NCI-H510A treated with DMSO at 0.1 percent for 48 hours (cell line): ENCODE measurements around the gene MT1B.
"Not testable (repeated sequence)": the region's sequence is repeated elsewhere in the genome, so short reads cannot be mapped to it uniquely, and the experiment has no call there.

ENCODE experiments used
- DNase-seq: peaks from one replicate; lab custom pipeline; 2025; lab: John Stamatoyannopoulos, UW

The MT1B gene

GRCh38 chr16:56620339-56620897 is 31.3 kb upstream of the MT1B start:
- no peak for DNase-seq

GRCh38 chr16:56621665-56622445 is 29.8 kb upstream of the MT1B start:
- DNase-seq: not testable (repeated sequence)

- not testable (repeated sequence) for DNase-seq
These were observed 28.5 kb upstream of the MT1B start for GRCh38 chr16:56623184-56623583.

GRCh38 chr16:56623637-56624036 is 28.0 kb upstream of the MT1B start:
- no peak for DNase-seq

- DNase-seq: peak; percentile 78
These were observed 26.3 kb upstream of the MT1B start, which contains the start of gene MT1E for GRCh38 chr16:56625140-56625942. Gene MT1E (plus strand): TSS chr16:56625781. CDS start chr16:56625852, 71 bp downstream.

- no peak for DNase-seq
These were observed 25.6 kb upstream of the MT1B start for GRCh38 chr16:56625943-56626654.

- DNase-seq: no peak
These were observed 25.0 kb upstream of the MT1B start for GRCh38 chr16:56626685-56627084.

- no peak for DNase-seq
These were observed 23.0 kb upstream of the MT1B start for GRCh38 chr16:56628486-56629350.

- no peak for DNase-seq
These were observed 22.2 kb upstream of the MT1B start for GRCh38 chr16:56629531-56629930.

GRCh38 chr16:56630134-56630533 is 21.6 kb upstream of the MT1B start:
- DNase-seq: no peak

- DNase-seq: no peak
These were observed 20.5 kb upstream of the MT1B start for GRCh38 chr16:56631197-56631596.

GRCh38 chr16:56631832-56632155 is 19.9 kb upstream of the MT1B start:
- DNase-seq: no peak

- DNase-seq: peak; percentile 24
These were observed 19.4 kb upstream of the MT1B start, which contains the start of gene MT1M for GRCh38 chr16:56632156-56632847. Gene MT1M (plus strand): TSS chr16:56632659. CDS start chr16:56632732, 73 bp downstream.

- no peak for DNase-seq
These were observed 18.8 kb upstream of the MT1B start for GRCh38 chr16:56632848-56633365.

- no peak for DNase-seq
These were observed 18.2 kb upstream of the MT1B start for GRCh38 chr16:56633535-56633934.

- DNase-seq: no peak
These were observed 16.8 kb upstream of the MT1B start for GRCh38 chr16:56634715-56635440.

GRCh38 chr16:56635441-56635967 is 16.2 kb upstream of the MT1B start:
- no peak for DNase-seq

- no peak for DNase-seq
These were observed 14.9 kb upstream of the MT1B start for GRCh38 chr16:56636616-56637413.
